ENCODE results near the gene DCDC2C.
"Not testable (repeated sequence)": the region's sequence is repeated elsewhere in the genome, so short reads cannot be mapped to it uniquely, and the experiment has no call there.

Gene DCDC2C

DNA sequence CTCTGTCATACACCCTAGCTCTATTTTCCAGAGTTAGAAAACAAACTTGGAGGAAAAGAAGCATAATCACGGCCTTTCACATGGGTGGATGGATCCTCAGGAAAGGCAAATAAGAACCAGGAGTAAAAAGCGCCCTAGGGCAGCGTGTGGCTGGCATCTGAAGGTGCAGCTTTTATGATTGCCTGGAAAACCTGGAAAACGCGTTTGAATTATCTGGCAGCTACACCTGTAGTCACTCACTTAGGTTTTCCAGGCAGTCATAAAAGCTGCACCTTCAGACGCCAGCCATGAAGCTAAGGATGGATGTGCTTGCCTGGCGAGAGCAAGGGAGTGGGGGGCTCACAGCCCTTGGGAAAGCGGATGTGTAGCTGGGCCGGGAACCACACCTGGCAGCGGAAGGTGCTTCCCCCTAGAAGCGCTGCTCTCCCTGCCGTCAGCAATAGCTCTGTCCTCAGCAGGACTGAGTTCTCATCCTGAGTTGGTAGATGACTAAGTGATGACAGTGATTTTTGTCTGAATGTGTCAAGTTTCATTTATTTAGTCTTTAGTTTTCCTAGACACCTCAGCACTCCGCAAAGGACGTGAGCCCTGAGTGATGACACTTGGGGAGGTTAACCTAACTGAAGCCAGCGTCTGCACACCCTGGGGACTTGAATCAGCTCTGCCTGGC is 82.0 kb downstream of the DCDC2C start:
- Histone ChIP-seq H3K9ac (ENCODE audit: low read depth, low read length) (no peak overlapping the region), H3K36me3 (ENCODE audit: insufficient read depth, low read depth, low read length) (no peaks in the 10 kb centered on the region), H3K4me3 (ENCODE audit: low read length) (no peak overlapping the region), H3K9me3 (ENCODE audit: insufficient read depth, low read depth, low read length) (no peaks in the 10 kb centered on the region), H3K4me1 (ENCODE audit: insufficient read depth, low read length) (no peaks in the 10 kb centered on the region), H3K27ac (ENCODE audit: low read length) (no peak overlapping the region), H3K27me3 (ENCODE audit: insufficient read depth, low read length) (no peaks in the 10 kb centered on the region)

DNA sequence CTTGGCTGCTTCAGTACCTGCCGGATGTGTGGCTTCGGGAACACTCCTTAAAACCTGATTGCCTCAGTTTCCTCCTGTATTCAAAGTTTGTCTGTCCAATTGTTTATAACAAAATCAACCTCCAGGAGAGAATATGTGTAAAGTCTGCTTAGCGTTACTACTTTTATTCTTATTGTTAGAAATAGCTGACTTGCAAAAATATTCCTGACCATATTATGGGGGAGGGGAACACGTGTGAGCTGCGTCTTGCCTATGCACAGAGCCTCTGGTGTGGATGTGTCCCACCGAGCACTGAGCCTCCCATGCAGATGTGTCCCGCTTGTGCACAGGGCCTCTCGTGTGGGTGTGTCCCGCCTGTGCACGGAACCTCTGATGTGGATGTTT is 82.5 kb downstream of the DCDC2C start:
- no peak overlapping the region for H3K27ac ChIP-seq (ENCODE audit: low read length)
- no peaks in the 10 kb centered on the region for H3K9me3 ChIP-seq (ENCODE audit: insufficient read depth, low read depth, low read length)
- no peaks in the 10 kb centered on the region for H3K27me3 ChIP-seq (ENCODE audit: insufficient read depth, low read length)
- no peak overlapping the region for H3K4me3 ChIP-seq (ENCODE audit: low read length)
- H3K36me3 ChIP-seq (ENCODE audit: insufficient read depth, low read depth, low read length), result no peaks in the 10 kb centered on the region
- no peaks in the 10 kb centered on the region for H3K4me1 ChIP-seq (ENCODE audit: insufficient read depth, low read length)
- no peak overlapping the region for H3K9ac ChIP-seq (ENCODE audit: low read depth, low read length)

DNA sequence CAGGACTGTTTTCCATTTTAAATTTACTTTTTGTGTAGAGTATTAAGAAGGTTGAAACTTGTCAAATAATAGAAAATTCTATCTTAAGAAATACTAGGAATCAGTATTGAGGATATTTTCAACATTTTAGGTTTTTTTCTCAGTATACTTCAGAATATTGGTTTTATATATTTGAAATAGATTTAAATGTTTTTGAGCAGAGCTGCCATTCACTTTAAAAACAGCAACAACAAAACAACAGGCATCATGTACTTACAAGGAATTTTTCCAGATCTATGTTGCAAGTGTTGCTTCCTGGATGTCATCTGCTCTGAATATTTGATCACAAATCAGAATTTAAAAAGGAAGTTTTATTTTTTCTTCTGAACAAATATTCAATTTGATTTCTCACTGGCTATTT is 84.4 kb downstream of the DCDC2C start:
- Histone ChIP-seq H3K9me3 (ENCODE audit: insufficient read depth, low read depth, low read length) (no peaks in the 10 kb centered on the region), H3K4me3 (ENCODE audit: low read length) (no peak overlapping the region), H3K4me1 (ENCODE audit: insufficient read depth, low read length) (no peaks in the 10 kb centered on the region), H3K27me3 (ENCODE audit: insufficient read depth, low read length) (no peaks in the 10 kb centered on the region), H3K9ac (ENCODE audit: low read depth, low read length) (no peak overlapping the region), H3K27ac (ENCODE audit: low read length) (no peak overlapping the region), H3K36me3 (ENCODE audit: insufficient read depth, low read depth, low read length) (no peaks in the 10 kb centered on the region)

DNA sequence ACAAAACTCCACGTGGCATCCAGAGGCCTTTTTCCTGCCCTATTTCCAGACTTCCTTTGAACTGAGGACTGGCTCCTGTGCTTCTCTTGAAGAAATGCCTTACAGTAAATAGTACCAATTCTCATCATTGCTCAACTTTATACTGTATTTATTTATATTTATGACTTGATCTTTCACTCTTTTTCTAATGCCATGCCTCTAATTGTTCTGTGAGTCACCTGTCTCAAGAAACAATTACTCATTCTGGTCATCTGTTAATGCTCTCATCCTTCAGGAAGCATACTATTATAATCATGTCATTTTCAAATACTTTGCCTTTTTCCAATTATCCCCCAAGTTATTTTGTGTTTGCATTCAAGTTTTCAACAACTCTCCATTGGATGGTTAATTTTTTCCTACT is 85.9 kb downstream of the DCDC2C start:
- no peak overlapping the region for H3K9ac ChIP-seq (ENCODE audit: low read depth, low read length)

DNA sequence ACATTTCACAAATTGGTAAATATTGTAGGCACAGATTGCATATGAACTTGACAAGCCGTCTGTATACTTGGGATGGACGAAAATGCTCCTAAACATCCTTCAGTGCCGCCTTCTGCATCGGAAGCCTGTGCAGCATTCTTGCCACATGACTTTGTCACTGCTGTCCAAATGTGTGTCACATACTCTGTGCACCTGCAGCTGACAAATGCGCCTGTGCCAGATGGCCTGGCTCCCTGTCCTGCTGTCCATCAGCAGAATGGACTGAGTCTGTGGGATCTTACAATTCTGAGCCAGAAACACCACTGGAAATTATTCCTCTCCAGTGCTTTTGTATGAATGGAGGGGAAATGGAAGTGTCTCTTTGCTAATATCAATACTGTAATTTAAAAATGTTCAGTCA is 89.9 kb downstream of the DCDC2C start:
- no peaks in the 10 kb centered on the region for H3K9me3 ChIP-seq (ENCODE audit: insufficient read depth, low read depth, low read length)
- H3K4me3 ChIP-seq (ENCODE audit: low read length), result no peak overlapping the region
- no peak overlapping the region for H3K9ac ChIP-seq (ENCODE audit: low read depth, low read length)
- H3K27ac ChIP-seq (ENCODE audit: low read length), result no peak overlapping the region
- no peaks in the 10 kb centered on the region for H3K4me1 ChIP-seq (ENCODE audit: insufficient read depth, low read length)
- no peaks in the 10 kb centered on the region for H3K36me3 ChIP-seq (ENCODE audit: insufficient read depth, low read depth, low read length)
- H3K27me3 ChIP-seq (ENCODE audit: insufficient read depth, low read length), result no peaks in the 10 kb centered on the region

More for the DNA sequence above, 85.9 kb downstream of the DCDC2C start:
- H3K4me1 ChIP-seq (ENCODE audit: insufficient read depth, low read length), result no peaks in the 10 kb centered on the region
- no peak overlapping the region for H3K27ac ChIP-seq (ENCODE audit: low read length)
- H3K27me3 ChIP-seq (ENCODE audit: insufficient read depth, low read length), result no peaks in the 10 kb centered on the region
- H3K4me3 ChIP-seq (ENCODE audit: low read length), result no peak overlapping the region
- H3K36me3 ChIP-seq (ENCODE audit: insufficient read depth, low read depth, low read length), result no peaks in the 10 kb centered on the region
- H3K9me3 ChIP-seq (ENCODE audit: insufficient read depth, low read depth, low read length), result no peaks in the 10 kb centered on the region

DNA sequence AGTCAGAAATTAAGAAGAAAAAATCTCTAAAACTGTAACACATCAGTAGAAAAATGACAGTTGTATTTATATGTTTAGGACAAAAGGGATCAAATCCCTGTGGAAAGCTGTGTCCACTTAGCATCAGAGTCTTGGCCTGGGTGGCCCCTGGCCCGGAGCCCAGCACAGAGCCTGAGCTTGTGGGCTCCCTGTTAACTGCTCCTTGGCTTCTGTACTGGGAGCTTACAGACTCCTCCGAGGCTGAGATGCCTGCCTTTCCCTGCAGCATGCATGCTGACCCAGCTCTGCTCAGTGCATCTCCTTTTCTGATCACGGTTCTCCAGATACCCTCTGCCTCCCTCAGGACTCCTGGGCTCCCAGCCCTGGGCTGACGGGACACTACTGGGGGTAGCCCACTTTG is 98.1 kb downstream of the DCDC2C start:
- no peaks in the 10 kb centered on the region; the same call in 1 of the 2 replicates for H3K9me3 ChIP-seq (ENCODE audit: insufficient read depth, low read depth, low read length)
- no peak overlapping the region for H3K27ac ChIP-seq (ENCODE audit: low read length)
- H3K36me3 ChIP-seq (ENCODE audit: insufficient read depth, low read depth, low read length), result no peaks in the 10 kb centered on the region
- H3K27me3 ChIP-seq (ENCODE audit: insufficient read depth, low read length), result no peaks in the 10 kb centered on the region
- no peak overlapping the region for H3K4me3 ChIP-seq (ENCODE audit: low read length)
- no peak overlapping the region for H3K9ac ChIP-seq (ENCODE audit: low read depth, low read length)
- no peaks in the 10 kb centered on the region for H3K4me1 ChIP-seq (ENCODE audit: insufficient read depth, low read length)

DNA sequence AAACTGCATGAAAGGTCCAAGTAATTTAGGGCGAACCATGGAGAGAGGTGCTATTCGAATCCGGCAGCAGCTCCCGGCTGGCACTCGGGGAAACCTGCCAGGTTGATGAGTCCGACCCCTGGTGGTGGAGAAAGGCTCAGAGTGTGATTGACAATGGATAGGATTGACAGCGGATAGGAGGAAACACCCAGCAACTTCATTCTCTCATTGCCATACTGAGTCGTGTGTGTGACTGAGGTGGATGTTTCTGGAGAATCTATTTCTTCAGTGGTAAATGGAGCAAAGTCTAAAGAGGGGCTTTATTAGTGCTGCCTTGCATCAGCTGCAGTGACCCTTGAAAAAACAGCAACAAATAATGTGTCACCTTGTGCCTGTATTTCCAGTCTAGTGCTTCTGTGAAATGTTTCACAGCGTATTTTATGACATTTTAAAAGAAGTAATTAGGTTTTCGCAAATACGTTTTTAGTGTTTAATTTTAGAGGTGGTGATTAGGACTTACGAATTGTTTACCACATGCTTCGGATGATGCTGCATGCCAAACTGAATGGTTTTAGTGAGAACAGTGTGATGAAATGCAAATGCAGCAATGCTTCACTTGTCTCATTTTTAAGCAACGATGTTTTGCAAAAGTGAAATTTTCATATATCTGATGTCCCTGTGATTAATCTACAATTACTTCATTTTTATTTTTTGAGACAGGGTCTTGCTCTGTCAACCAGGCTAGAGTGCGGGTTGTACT is 102.0 kb downstream of the DCDC2C start:
- H3K9me3 ChIP-seq (ENCODE audit: insufficient read depth, low read depth, low read length), result no peaks in the 10 kb centered on the region
- no peak overlapping the region for H3K4me3 ChIP-seq (ENCODE audit: low read length)
- no peak overlapping the region for H3K27ac ChIP-seq (ENCODE audit: low read length)
- H3K4me1 ChIP-seq (ENCODE audit: insufficient read depth, low read length), result no peaks in the 10 kb centered on the region
- H3K9ac ChIP-seq (ENCODE audit: low read depth, low read length), result no peak overlapping the region
- H3K27me3 ChIP-seq (ENCODE audit: insufficient read depth, low read length), result no peaks in the 10 kb centered on the region
- H3K36me3 ChIP-seq (ENCODE audit: insufficient read depth, low read depth, low read length), result no peaks in the 10 kb centered on the region

DNA sequence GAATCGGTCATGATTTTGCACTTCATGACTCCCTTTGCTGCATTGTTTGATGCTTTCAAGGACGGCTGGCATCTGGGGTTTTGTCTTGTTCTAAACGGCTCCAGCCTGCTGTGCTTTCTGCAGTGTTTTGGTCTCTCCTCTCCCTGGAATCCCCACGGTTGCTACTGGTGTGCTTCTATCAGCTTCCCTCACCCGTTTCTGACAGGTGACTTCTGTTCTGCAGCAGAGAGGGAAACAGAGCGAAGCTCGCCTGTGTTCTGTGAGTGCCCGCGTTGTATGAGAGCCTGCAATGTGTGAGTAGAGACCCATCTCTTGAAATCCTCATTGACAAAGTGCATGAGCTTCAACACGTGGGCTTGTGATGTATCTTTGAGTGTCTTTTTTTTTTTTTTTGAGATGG is 102.8 kb downstream of the DCDC2C start:
- Histone ChIP-seq H3K27ac (ENCODE audit: low read length) (no peak overlapping the region), H3K4me1 (ENCODE audit: insufficient read depth, low read length) (no peaks in the 10 kb centered on the region), H3K9me3 (ENCODE audit: insufficient read depth, low read depth, low read length) (no peaks in the 10 kb centered on the region; the same call in 1 of the 2 replicates), H3K27me3 (ENCODE audit: insufficient read depth, low read length) (no peaks in the 10 kb centered on the region), H3K4me3 (ENCODE audit: low read length) (no peak overlapping the region), H3K36me3 (ENCODE audit: insufficient read depth, low read depth, low read length) (no peaks in the 10 kb centered on the region), H3K9ac (ENCODE audit: low read depth, low read length) (no peak overlapping the region)

DNA sequence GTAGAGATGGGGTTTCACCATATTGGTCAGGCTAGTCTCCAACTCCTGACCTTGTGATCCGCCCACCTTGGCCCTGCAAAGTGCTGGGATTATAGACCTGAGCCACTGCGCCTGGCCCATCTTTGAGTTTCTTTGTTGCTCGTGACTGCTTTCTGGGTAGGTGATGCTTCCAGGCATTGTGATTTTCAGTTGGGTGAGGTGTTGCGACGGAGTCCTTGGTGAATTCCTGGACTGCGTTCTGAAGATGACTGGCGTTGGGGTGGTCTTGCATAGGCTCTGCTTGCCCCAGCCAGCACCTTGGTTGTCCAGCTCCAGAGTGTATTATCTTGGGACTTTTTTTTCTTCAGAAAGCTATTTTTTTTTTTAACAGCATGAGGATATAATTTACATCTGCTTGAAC is 103.4 kb downstream of the DCDC2C start:
- no peak overlapping the region for H3K4me3 ChIP-seq (ENCODE audit: low read length)
- H3K4me1 ChIP-seq (ENCODE audit: insufficient read depth, low read length), result no peaks in the 10 kb centered on the region
- no peak overlapping the region for H3K9ac ChIP-seq (ENCODE audit: low read depth, low read length)
- no peaks in the 10 kb centered on the region for H3K36me3 ChIP-seq (ENCODE audit: insufficient read depth, low read depth, low read length)
- H3K27ac ChIP-seq (ENCODE audit: low read length), result no peak overlapping the region
- no peaks in the 10 kb centered on the region; the same call in 1 of the 2 replicates for H3K9me3 ChIP-seq (ENCODE audit: insufficient read depth, low read depth, low read length)
- no peaks in the 10 kb centered on the region for H3K27me3 ChIP-seq (ENCODE audit: insufficient read depth, low read length)

DNA sequence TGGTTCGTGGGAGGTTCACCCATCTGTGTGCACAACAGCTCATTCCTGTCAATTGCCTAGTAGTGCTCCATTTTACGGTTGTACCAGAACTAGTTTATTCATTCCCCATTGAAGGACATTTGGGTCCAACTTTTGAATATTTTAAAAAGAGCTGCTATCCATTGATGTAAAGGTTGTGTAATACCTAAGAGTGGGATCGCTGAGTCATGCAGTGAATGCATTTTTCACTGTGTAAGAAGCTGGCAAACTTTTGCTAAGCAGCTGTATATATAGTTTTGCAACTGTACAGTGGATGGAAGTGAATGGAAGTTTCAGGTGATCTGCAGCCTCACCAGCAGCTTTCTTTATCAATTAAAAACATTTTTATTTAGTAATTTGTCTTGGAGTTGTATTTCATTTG is 104.5 kb downstream of the DCDC2C start:
- Histone ChIP-seq H3K9me3 (ENCODE audit: insufficient read depth, low read depth, low read length) (no peaks in the 10 kb centered on the region; the same call in 1 of the 2 replicates), H3K27me3 (ENCODE audit: insufficient read depth, low read length) (no peaks in the 10 kb centered on the region), H3K36me3 (ENCODE audit: insufficient read depth, low read depth, low read length) (no peaks in the 10 kb centered on the region), H3K27ac (ENCODE audit: low read length) (no peak overlapping the region), H3K4me3 (ENCODE audit: low read length) (no peak overlapping the region), H3K9ac (ENCODE audit: low read depth, low read length) (no peak overlapping the region), H3K4me1 (ENCODE audit: insufficient read depth, low read length) (no peaks in the 10 kb centered on the region)

DNA sequence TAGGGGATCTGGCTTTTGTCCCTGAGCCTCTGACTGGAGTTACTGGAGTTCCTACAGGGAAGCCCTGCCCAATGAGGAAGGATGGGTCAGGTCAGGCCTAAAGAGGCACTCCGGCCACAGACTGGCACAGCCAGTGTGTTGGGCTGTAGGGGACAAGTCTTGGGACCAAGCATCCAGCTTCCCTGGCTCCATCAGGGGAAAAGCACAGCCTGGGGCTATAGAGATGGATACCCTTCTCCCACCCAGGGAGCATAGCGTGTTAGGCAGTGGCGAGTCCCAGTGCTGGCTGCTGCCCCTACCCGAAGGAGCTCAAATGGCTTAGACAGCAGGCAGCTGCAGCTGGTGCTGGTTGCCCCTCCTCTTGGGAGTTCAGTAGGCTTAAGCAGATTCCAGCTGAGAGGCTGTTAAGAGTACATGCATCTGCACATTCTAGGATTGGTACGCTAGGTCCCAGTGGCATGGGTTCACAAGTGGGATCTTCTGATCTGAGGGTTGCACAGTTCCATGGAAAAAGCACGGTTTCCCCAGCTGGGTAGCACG is 111.4 kb downstream of the DCDC2C start:
- no peak overlapping the region for H3K4me3 ChIP-seq (ENCODE audit: low read length)
- no peak overlapping the region for H3K9ac ChIP-seq (ENCODE audit: low read depth, low read length)
- no peaks in the 10 kb centered on the region; the same call in 1 of the 2 replicates for H3K9me3 ChIP-seq (ENCODE audit: insufficient read depth, low read depth, low read length)
- no peaks in the 10 kb centered on the region for H3K36me3 ChIP-seq (ENCODE audit: insufficient read depth, low read depth, low read length)
- H3K27me3 ChIP-seq (ENCODE audit: insufficient read depth, low read length), result no peaks in the 10 kb centered on the region
- no peak overlapping the region for H3K27ac ChIP-seq (ENCODE audit: low read length)
- H3K4me1 ChIP-seq (ENCODE audit: insufficient read depth, low read length), result no peaks in the 10 kb centered on the region; the same call in 1 of the 2 replicates

DNA sequence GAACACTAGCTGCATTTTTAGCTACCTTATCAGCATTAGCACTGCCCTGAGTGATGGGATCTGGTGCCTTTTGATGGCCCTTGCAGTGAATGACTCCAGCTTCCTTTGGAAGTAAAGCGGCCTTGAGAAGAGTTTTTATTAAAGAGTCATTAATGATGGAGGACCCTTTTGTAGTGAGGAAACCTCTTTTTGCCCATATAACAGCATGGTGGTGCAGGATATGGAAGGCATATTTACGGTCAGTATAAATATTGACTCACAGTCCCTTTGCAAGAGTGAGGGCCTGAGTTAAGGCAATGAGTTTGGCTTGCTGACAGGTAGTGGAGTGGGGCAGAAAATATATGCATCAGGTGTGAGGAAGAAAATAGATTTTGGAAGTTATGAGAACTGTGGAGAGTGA is 113.8 kb downstream of the DCDC2C start:
- H3K4me3 ChIP-seq (ENCODE audit: low read length); H3K27me3 ChIP-seq (ENCODE audit: insufficient read depth, low read length); H3K36me3 ChIP-seq (ENCODE audit: insufficient read depth, low read depth, low read length); H3K4me1 ChIP-seq (ENCODE audit: insufficient read depth, low read length); H3K9ac ChIP-seq (ENCODE audit: low read depth, low read length); H3K27ac ChIP-seq (ENCODE audit: low read length); H3K9me3 ChIP-seq (ENCODE audit: insufficient read depth, low read depth, low read length): not testable (repeated sequence)

Data from iPS-20b (cell line).